GM23338 (cell line): ENCODE results near the gene WSCD1. TPM values are rescaled to one million over a fixed set of nuclear protein-coding genes. Genes with fewer than 3 reads are reported as not detected.

Experiments used
- ATAC-seq: fragments of 200-7000 bp; cut with Tn5 transposase; 3 replicates; pipeline ENCODE4 v1.9.1; 2020
- DNase-seq: peaks from one replicate; pipeline ENCODE4 v3.0.0-alpha.2; 2015; ENCODE audit warnings: low spot score
- H2AFZ ChIP-seq: fragments of 200-600 bp; sonication (generic); 2 replicates; pipeline ENCODE4 v1.8.0; 2016; ENCODE audit warnings: antibody characterized with exemption, mild to moderate bottlenecking, moderate library complexity
- H3F3A ChIP-seq: fragments of 200-600 bp; sonication (generic); replicated peaks from 2 replicates; pipeline ENCODE4 v1.8.0; 2017; ENCODE audit warnings: antibody characterized with exemption, mixed run types, low read depth
- H3K27ac ChIP-seq: fragments of 200-600 bp; sonication (generic); 2 replicates; pipeline ENCODE4 v1.6.1; 2016; ENCODE audit warnings: low read depth
- H3K27me3 ChIP-seq: fragments of 200-600 bp; sonication (generic); 2 replicates; pipeline ENCODE4 v1.8.0; 2016; ENCODE audit warnings: mild to moderate bottlenecking, mixed run types, moderate library complexity; ENCODE audit not compliant: insufficient read depth
- H3K36me3 ChIP-seq: fragments of 200-600 bp; sonication (generic); 2 replicates; pipeline ENCODE4 v1.8.0; 2016; ENCODE audit warnings: mild to moderate bottlenecking; ENCODE audit not compliant: insufficient read depth
- H3K4me1 ChIP-seq: fragments of 200-600 bp; sonication (generic); 2 replicates; pipeline ENCODE4 v1.8.0; 2016; ENCODE audit warnings: mild to moderate bottlenecking, moderate library complexity; ENCODE audit not compliant: insufficient read depth
- H3K4me2 ChIP-seq: fragments of 200-600 bp; sonication (generic); 2 replicates; pipeline ENCODE4 v1.7.1; 2017; ENCODE audit warnings: mixed run types
- H3K4me3 ChIP-seq: fragments of 200-600 bp; sonication (generic); 2 replicates; pipeline ENCODE4 v1.6.1; 2016; ENCODE audit warnings: mixed run types
- H3K79me2 ChIP-seq: fragments of 200-600 bp; sonication (generic); replicated peaks from 2 replicates; pipeline ENCODE4 v1.8.0; 2017; ENCODE audit warnings: mild to moderate bottlenecking; ENCODE audit not compliant: insufficient read depth
- H3K9me2 ChIP-seq: fragments of 200-600 bp; sonication (generic); 2 replicates; pipeline ENCODE4 v1.8.0; 2017; ENCODE audit not compliant: insufficient read depth
- H4K20me1 ChIP-seq: fragments of 200-600 bp; sonication (generic); replicated peaks from 2 replicates; pipeline ENCODE4 v1.8.0; 2017; ENCODE audit warnings: mild to moderate bottlenecking; ENCODE audit not compliant: insufficient read depth
- H3K27ac Mint-ChIP-seq: 2 replicates; pipeline ENCODE4 v1.8.0; 2020; ENCODE audit warnings: inconsistent platforms, mild to moderate bottlenecking, moderate library complexity, mixed read lengths
- H3K27me3 Mint-ChIP-seq: 3 replicates; pipeline ENCODE4 v1.8.0; 2022; ENCODE audit warnings: low read depth, mild to moderate bottlenecking, moderate library complexity, mixed read lengths, inconsistent platforms; ENCODE audit not compliant: insufficient read depth, poor library complexity
- H3K36me3 Mint-ChIP-seq: 3 replicates; pipeline ENCODE4 v1.8.0; 2021; ENCODE audit warnings: low read depth, mild to moderate bottlenecking, inconsistent platforms, moderate library complexity, mixed read lengths
- H3K4me1 Mint-ChIP-seq: 3 replicates; pipeline ENCODE4 v1.8.0; 2020; ENCODE audit warnings: mild to moderate bottlenecking, inconsistent platforms, mixed read lengths
- H3K4me3 Mint-ChIP-seq: 3 replicates; pipeline ENCODE4 v1.8.0; 2021; ENCODE audit warnings: moderate library complexity, mild to moderate bottlenecking, inconsistent platforms, mixed read lengths
- H3K9me3 Mint-ChIP-seq: 3 replicates; pipeline ENCODE4 v1.8.0; 2020; ENCODE audit warnings: moderate library complexity, mild to moderate bottlenecking, inconsistent platforms, mixed read lengths
- EZH2 ChIP-seq: fragments of 200-600 bp; sonication (generic); IDR thresholded peaks from one replicate; pipeline ENCODE4 v1.8.0; 2017; ENCODE audit warnings: antibody characterized with exemption, mild to moderate bottlenecking, low read depth; ENCODE audit not compliant: unreplicated experiment
- ZNF114 ChIP-seq: fragments of 250-450 bp; sonication (Bioruptor Pico); IDR thresholded peaks from 2 replicates; pipeline ENCODE4 v1.5.0; 2020; ENCODE audit warnings: mild to moderate bottlenecking, moderate library complexity
- ZNF331 ChIP-seq: fragments of 250-450 bp; sonication (Bioruptor Pico); IDR thresholded peaks from 2 replicates; pipeline ENCODE4 v1.5.0; 2020; ENCODE audit warnings: low read depth, mild to moderate bottlenecking, moderate library complexity
- ZNF462 ChIP-seq: fragments of 250-450 bp; sonication (Bioruptor Pico); IDR thresholded peaks from 2 replicates; pipeline ENCODE4 v1.5.0; 2020; ENCODE audit warnings: mild to moderate bottlenecking, moderate library complexity
- polyA plus RNA-seq: library from polyadenylated mRNA; unstranded; fragments of >200 nt; fragmentation: Nextera tagmentation; extraction: Ambion mirVana; gene quantifications from 2 replicates; pipeline ENCODE4 v1.2.1, GENCODE V29; 2016
- total RNA-seq: library from RNA; depleted of rRNA; stranded (reverse); fragments of >200 nt; shearing (Covaris generic); gene quantifications from 2 replicates; pipeline ENCODE4 v1.2.3, GENCODE V29; 2014
- TF ChIP-seq, protein P1 (sequence below), 2 experiments: fragments of 200-600 bp in 1 of 2; sonication (generic) in 1 of 2; conservative IDR thresholded peaks; 2 replicates each; pipeline versions ENCODE4 v1.5.1 to v1.6.1; 2016 to 2017; ENCODE audit warnings: antibody characterized with exemption in 2 of 2, low read depth in 2 of 2, mild to moderate bottlenecking in 2 of 2, moderate library complexity in 1 of 2

WSCD1 gene
- total and polyA plus RNA-seq, 2 experiments from 2014 or later = 6.1 to 38.9 TPM

DNA sequence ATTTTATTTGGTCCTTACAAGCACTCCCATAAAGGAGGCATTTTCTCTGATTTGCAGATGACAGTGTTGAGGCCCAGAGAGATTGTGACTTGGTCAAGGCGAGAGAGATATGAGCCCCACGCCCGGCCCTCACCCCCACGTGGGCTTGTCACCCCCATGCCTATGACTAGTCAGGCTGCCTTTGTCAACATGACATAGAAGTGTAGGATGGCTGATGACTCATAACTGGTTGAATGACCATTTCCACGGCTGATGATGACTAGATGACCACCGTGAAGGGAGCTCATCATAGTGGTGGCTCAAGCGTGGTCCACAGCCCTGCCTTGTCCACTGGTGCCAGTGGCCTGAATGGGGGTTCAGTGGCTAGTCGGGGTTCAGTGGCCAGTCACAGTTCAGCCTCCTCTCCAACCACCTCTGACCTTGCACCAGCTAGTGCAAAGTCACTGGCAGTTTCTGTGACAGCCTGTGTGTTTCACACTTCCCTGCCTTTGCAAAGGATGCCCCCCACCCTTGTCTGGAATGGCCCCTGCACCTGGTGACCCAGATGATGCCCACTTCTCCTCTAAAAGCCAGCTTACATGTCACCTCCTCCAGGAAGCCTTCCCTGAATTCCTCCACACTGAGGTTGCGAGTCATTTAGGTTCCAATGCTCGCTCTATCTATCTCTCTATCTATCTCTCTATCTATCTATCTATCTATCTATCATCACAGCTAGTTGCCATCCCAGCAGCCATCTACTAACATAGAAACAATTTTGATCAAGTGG is 3.8 kb upstream of the WSCD1 start (continued):
- TF ChIP-seq ZNF462 (CRISPR knock-in tag) = no peak
- TF ChIP-seq, protein P1, sequence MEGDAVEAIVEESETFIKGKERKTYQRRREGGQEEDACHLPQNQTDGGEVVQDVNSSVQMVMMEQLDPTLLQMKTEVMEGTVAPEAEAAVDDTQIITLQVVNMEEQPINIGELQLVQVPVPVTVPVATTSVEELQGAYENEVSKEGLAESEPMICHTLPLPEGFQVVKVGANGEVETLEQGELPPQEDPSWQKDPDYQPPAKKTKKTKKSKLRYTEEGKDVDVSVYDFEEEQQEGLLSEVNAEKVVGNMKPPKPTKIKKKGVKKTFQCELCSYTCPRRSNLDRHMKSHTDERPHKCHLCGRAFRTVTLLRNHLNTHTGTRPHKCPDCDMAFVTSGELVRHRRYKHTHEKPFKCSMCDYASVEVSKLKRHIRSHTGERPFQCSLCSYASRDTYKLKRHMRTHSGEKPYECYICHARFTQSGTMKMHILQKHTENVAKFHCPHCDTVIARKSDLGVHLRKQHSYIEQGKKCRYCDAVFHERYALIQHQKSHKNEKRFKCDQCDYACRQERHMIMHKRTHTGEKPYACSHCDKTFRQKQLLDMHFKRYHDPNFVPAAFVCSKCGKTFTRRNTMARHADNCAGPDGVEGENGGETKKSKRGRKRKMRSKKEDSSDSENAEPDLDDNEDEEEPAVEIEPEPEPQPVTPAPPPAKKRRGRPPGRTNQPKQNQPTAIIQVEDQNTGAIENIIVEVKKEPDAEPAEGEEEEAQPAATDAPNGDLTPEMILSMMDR (conservative IDR thresholded peaks at IDR 0.05; ENCODE audit: low read depth in 2 of 2) = no peak
- TF ChIP-seq ZNF331 (CRISPR knock-in tag) = no peak

DNA sequence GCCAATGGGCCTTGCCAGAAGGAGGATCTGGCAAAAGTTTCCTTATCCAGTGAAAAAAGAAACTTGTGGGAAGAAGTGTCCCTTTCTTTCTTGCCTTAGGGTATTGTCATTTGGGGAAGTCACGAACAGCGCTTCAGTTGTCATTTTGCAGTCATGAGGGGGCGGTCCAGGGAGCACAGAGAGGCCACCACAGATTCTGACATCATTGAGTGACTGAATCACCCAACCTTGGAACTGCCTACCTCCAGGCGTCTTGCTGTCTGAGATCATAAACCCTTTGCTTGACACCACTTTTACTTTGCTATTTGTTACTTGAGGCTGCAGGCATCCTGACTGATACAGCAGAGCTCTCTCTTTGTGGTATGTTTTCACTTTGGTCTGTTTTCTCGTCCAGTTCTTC is 3.1 kb upstream of the WSCD1 start:
- no peak for TF ChIP-seq EZH2
- no peak for TF ChIP-seq ZNF114 (CRISPR knock-in tag)
- TF ChIP-seq, protein P1 (conservative IDR thresholded peaks at IDR 0.05; ENCODE audit: low read depth in 2 of 2) = no peak
- DNase-seq = no peak
- no peak overlapping the region for H2AFZ ChIP-seq
- H3K27me3 Mint-ChIP-seq = peaks cover 22% of the 10 kb centered on the region
- H3K4me1 ChIP-seq = no peaks in the 10 kb centered on the region; the same call in 1 of the 2 replicates
- H3K4me2 ChIP-seq = no peak overlapping the region
- no peak overlapping the region for H3K27ac ChIP-seq
- no peak overlapping the region for H3K27ac Mint-ChIP-seq
- H3K4me3 Mint-ChIP-seq = no peak overlapping the region
- no peaks in the 10 kb centered on the region; the same call in 2 of the 3 replicates for H3K36me3 Mint-ChIP-seq
- peaks cover 22% of the 10 kb centered on the region for H3K4me1 Mint-ChIP-seq
- no peaks in the 10 kb centered on the region for H3K36me3 ChIP-seq
- peaks cover 26% of the 10 kb centered on the region for H3K27me3 ChIP-seq
- peaks cover 2% of the 10 kb centered on the region; the same call in 2 of the 3 replicates for H3K9me3 Mint-ChIP-seq
- no peaks in the 10 kb centered on the region for H3F3A ChIP-seq
- no peak overlapping the region for H3K4me3 ChIP-seq
- no peak for ATAC-seq
- no peaks in the 10 kb centered on the region for H4K20me1 ChIP-seq
- H3K79me2 ChIP-seq = peaks cover 9% of the 10 kb centered on the region; the same call in 1 of the 2 replicates
- H3K9me2 ChIP-seq = no peaks in the 10 kb centered on the region
